Stimulated activated CD4-positive, alpha-beta T cell treated with anti-CD3 and anti-CD28 coated beads, Interleukin-15, amount 100 ng/mL, for 1 hour (primary cell): Measurements from ENCODE around the gene ADAD1.

Experiments used
- DNase-seq, 2 donors: peaks; one replicate each; pipeline ENCODE4 v3.0.0-alpha.2; 2020; ENCODE audit warnings: low read depth in 1 of 2, low spot score in 1 of 2

The ADAD1 gene

GRCh38 chr4:122453384-122453995 is 74.7 kb downstream of the ADAD1 start:
- no peak for DNase-seq

DNA sequence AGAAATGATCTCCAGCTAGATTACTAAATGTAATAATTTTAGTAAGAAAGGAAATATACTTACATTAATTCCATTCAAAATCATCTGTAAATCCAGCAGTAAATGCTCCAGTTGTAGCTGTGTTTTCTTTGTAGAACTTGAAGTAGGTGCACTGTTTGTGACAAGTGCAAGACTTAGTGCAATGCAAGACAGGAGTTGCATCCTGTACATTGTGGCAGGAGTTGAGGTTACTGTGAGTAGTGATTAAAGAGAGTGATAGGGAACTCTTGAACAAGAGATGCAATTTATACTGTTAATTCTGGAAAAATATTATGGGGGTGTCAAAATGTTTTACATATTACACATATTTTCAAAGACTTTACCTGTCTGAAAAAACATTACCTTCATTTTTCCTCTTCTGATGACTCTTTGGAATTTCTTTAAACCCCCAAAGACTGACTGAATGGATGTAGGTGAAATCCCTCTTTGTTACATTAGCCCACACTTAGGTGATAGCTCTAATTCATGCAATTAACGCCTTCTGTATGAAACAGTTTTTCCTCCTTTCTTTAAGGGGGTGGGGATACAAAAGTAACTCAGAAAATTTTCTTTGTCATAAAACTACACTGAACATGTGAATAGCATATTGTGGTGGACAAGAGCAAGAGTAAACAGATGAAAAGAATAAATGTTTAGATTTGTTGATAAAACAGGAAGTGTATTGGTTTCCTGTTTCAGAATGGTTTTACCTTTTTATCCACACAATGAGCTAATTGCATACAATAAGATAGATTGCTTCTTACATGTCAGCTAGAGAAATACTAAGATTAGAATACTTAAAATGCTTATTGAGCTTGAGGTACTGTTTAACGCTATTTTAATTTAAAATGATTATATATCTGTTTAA is 77.7 kb downstream of the ADAD1 start, which contains the start of gene IL2:
IL2 (minus strand) TSS at position 495 of the 886 bp plus-strand sequence; CDS start at position 210, 285 bp downstream.
- no peak for DNase-seq

DNA sequence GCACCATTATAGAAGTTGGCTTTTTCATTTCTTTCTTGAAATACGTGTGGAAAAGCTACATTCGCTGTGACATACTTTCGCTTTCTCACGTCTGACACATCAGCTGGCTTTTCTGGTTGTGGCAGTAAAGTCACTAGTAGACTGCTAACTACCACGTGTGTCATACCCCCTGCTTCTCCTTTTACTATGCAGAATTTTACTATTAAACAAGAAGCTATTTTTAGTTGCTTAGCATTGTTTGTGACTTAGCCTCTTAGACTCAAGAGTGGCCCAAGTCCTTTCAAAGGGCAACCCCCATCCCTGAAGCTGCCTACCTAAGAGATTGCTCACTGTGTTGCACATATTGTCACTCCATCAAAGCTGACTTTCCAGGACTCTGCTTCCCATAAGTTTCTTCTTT is 79.8 kb downstream of the ADAD1 start:
- DNase-seq, result no peak

DNA sequence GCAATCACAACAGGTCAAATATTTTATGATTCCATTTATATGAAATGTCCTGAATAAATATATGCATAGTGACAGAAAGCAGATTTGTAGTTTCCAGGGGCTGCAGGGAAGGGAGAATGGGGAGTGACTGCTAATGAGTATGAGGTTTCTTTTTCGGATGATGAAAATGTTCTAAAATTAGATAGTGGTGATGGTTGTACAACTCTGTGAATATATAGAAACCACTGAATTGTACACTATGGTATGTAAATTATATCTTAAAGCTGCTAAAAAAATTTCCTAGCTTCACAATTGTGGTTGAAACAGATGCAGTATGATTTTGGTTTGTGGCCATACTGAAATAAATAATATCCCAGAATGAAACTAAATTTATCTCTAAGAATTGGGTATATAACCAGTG is 90.6 kb downstream of the ADAD1 start:
- DNase-seq, result no peak

- DNase-seq, result no peak
These were observed 96.4 kb downstream of the ADAD1 start for GRCh38 chr4:122475233-122475632.

GRCh38 chr4:122476126-122476525 is 97.3 kb downstream of the ADAD1 start:
- DNase-seq, result no peak

- DNase-seq, result no peak
These were observed 97.9 kb downstream of the ADAD1 start for GRCh38 chr4:122476745-122477144.
